ENCODE results near the gene C7orf25.
"Not testable (repeated sequence)": the region's sequence is repeated elsewhere in the genome, so short reads cannot be mapped to it uniquely, and the experiment has no call there.

Gene C7orf25

DNA sequence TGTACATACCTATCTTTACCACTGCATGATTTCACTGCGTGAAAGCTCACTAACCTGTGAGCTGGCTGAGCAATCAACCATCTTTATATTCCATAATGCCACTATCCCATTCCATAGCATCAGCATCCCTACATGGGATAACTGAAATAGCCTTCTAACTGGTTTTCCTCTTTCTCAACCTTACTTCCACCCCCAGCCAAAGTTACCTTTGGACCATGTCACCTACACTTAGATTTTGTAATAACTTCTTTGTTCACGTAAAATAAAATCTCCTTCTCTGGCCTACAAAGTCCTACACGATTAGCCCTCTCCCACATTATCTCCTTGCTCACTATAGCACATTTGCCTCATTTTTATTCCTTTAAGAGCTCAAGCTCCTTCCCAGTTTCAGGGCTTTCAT is 17.6 kb upstream of the C7orf25 start:
- DNase-seq (ENCODE audit: low read depth), result no peak

DNA sequence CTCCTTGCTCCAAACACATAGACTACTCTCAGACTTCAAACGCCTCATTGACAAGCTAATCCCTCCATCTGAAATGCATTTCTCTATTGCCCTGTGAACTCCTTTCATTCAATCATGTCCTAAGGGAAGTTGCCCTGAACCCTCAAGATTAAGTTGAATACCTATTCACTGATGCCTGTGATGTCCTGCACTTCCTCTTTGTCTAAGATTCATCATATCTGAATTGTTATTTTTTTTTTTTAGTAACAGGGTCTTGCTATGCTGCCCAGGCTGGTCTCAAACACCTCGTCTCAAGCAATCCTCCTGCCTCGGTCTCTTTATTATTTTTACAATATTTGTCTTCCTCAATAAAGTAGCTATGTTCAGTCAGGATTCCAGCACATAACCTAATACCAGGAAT is 16.9 kb upstream of the C7orf25 start:
- no peak for DNase-seq (ENCODE audit: low read depth)

DNA sequence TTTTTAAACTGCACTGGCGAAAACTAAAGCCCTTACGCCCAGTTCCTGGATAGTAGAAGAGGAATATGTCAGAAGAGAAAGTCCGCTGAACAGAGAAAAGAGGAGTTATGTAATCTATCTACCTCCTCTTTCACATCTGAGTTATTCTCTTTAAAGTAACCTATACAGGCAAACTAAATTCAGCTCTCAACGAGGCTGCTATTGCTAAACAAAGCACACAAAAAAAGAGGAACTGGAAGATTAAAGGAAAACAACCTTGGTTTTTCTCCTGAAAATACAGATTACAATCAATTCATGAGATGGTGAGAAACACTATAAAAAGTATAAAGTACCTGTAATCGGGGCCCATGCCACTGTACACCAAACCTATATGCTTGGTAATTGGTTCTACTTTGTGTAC is 14.3 kb upstream of the C7orf25 start:
- no peak for DNase-seq (ENCODE audit: low read depth)

DNA sequence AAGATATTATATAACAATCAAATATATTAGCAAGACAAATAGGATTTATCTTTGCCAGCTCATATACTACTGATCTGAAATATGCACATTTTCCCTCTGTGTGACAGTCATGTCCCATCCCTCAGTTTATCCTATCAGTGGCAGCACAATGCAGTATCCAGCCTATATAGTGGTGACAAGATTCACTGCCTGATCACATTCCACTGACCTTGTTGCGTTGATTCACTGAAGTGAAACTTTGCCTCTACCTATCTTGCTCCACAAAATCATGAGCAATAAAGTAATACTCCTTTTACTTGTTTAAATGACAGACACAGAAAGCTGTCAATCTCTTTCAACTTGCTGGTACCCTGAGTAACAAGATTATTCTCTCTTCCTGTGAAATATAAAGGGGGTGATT is 13.8 kb upstream of the C7orf25 start:
- DNase-seq (ENCODE audit: low read depth), result no peak

DNA sequence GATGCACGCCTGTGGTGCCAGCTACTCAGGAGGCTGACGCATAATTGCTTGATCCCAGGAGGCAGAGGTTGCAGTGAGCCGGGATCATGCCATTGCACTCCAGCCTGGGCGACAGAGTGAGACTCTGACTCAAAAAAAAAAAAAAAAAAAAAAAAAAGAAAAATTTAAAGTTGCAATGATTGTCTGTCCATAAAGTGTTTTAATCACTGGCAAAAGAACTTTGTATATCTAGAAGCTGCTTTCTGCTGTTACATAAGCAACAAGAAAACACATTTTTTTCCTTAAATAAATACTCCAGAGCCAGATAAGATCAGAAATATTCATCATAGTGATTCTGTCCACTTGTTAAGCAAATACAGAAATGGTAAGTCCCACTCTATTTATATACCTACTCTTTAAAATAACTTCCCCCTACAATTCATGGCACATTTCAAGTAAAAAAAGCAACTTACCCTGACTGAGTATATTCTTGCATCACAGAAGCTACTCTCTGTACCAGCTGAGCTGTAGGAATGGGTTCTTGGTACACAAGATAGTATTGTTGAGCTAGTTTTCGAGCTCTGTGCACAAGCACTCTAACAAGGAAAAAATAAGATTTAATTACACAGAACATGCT is 12.5 kb upstream of the C7orf25 start:
- DNase-seq (ENCODE audit: low read depth), result peak; percentile 70

DNA sequence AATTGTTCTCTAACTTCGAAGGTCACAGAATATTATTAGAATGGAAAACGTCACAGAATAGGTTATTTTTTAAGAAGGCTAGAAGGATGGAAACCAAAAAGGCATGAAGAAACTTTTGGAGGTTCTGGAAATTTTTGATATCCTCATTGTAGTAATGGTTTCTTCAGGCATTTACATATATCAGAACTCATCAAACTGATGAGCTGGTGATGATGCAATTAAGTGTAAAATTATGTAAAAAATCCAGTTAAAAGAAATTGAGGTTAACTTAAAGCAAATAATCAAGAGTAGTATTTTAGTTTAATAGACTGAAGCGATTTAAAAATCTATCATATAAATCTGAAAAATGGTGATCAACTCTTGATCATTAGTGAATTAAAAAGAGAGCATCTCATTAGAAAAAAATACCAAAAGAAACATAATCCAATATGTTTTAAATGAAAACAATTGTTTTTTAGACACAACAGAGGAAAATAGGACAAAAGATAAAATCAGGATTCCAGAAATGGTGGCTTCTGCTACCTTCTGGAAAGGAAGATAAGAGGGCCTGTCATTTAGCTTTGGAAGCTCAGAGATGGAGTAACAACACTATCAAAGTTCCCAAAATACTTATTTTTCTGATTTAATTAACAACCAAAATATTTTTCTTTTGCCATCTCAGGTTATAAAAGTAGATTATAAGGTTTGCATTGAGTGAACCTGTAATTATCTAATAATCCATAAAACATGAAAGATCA is 10.3 kb upstream of the C7orf25 start:
- no peak for DNase-seq (ENCODE audit: low read depth)

DNA sequence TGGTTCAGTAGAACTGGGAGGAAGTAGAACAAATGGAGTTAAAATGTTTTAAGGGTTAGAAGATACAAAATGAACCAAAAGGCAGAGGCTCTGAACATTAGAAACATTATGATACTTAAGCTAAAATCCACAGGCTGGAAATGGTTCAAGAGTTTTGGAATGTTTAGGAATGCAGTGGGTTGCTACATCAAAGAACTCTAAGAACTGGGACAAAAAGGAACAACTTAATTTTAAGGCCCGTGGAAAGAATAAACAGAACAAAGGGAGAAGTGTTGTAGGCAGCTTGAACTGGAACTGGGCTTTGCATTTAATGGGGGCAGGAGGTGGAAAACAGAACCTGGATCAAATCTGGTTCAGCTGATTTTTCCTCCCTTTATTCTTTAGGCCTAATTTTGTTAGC is 3.5 kb upstream of the C7orf25 start:
- DNase-seq (ENCODE audit: low read depth), result peak; percentile 61

DNA sequence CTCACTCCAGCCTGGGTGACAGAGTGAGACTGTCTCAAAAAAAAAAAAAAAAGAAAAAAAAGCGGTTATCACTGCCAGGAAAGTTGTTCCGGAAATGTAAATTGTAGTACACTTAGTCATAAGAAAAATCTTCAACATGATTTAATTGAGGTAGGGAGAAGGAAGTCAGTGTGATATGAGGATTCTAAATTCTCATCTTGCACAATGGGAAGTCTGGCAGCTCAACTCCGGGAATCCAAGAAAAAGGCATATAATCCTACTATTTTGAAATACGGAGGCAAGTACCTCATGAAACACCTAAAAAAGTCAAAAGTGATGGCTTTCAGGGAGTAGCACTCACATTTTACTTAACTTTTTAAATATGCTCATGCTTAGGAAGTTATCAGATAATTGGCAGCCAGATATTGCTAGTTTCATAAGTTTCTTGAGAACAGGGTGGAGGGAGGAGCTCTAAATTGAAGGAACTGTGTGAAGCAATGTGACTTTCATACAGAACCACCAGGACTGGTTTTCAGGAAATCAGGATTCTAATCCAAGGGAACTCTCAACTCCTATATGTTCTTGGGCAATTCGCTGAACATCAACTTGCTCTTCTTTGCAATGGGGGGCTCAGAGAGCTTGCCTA is 2.7 kb upstream of the C7orf25 start:
- peak; percentile 86 for DNase-seq (ENCODE audit: low read depth)

DNA sequence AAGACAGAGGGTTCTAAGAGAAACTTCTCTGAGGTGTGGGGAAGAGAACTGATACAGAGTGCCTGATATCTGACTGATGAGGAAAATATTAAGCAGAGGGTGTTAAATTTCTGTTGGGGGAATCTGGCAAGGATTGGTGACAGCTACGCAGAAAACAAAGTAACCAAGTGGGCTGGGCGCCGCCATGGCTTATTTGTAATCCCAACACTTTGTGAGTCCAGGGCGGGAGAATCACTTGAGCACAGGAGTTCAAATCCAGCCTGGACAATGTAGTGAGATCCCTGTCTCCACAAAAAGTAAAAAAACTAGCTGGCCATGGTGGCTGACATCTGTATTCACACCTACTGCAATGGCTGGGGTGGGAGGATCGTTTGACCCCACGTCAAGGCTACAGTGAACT is 2.1 kb upstream of the C7orf25 start:
- no peak for DNase-seq (ENCODE audit: low read depth)

DNA sequence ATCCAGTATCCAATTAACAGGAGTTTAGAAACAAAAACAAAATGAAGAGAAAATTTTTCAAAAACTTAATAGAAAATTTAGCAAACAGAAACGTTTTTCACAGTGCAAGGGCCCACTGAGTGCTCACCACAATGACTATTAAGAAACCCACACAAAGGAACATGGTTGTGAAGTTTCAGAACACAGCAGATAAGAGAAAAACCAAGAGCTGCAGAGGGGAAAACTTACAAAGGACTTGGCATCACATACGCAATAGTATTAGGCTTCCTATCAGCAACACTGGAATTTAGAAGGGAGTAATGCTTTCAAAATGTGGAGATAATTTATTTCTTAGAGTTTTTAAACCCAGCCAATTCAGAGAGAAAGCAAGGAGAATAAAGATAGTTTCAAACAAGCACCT is 1.7 kb upstream of the C7orf25 start:
- peak; percentile 15 for DNase-seq (ENCODE audit: low read depth)

DNA sequence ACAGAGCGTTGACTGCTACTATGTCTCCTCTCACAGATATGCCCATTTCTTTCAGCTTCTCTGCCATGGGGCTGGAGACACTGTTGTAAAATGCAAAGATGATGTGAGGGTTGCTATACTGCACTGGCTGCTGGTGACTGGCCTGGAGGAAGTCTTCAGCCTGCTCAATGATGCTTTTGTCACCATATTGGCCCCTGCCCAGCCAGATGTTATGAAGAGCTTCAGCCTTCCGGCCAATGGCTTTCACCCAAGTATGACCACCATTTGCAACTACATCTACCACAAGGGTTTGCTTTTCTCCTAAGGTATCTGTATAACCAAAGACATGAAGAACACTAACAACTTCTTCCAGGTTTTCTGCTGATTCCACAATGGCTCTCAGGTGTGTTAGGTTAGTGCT is 1.6 kb downstream of the C7orf25 start:
- no peak for DNase-seq (ENCODE audit: low read depth)

DNA sequence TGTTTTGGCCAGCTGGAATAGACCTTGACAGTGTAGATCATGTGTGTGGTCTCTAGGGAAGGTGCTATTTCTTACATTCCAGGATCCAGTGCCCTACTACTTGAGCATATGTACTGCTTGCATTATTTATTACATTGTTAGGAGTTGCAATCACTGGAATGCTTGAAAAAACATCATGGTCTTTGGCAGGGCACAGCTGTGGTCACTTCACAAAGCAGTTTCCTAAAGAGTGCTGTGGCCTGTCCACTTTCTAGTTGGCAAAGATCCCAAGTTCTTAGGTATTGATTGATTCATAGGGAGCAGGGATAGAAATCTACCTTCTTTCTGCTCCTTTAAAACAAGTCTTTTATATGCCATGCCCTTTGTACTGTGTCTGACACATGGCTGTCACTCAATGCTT is 4.6 kb downstream of the C7orf25 start:
- peak; percentile 57 for DNase-seq (ENCODE audit: low read depth)

DNA sequence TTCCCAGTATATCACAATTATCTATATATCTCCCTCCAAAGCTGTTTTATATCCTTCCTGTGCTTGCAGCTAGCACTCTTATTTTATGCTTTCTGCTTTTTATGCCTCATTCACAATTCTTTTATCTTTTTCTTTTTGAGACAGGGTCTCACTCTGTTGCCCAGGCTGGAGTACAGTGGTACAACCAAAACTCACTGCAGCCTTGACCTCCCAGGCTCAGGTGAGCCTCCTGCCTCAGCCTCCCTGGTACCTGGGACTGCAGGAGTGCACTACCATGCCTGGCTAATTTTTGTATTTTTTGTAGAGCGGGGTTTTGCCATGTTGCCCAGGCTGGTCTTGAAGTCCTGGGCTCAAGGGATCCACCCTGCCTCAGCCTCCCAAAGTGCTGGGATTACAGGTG is 5.7 kb downstream of the C7orf25 start:
- DNase-seq (ENCODE audit: low read depth), result no peak

DNA sequence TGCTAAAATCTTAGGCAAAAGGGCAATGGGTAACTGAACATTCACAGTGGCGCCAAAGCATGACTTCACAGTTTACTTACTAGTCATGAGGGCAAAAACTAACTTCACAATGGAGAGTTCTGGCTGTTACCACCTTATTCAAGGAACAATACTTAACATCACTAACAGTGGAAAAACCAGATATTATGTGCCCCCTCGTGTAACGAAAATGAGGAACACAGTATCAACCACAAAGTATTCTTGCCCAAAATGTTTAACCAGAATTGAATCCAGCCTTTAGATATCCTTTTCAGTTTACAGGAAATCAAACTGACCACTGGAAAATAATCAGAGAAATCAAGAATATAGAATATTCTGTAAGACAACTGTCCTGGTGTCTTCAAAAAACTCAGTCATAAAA is 9.5 kb downstream of the C7orf25 start:
- DNase-seq (ENCODE audit: low read depth), result no peak

DNA sequence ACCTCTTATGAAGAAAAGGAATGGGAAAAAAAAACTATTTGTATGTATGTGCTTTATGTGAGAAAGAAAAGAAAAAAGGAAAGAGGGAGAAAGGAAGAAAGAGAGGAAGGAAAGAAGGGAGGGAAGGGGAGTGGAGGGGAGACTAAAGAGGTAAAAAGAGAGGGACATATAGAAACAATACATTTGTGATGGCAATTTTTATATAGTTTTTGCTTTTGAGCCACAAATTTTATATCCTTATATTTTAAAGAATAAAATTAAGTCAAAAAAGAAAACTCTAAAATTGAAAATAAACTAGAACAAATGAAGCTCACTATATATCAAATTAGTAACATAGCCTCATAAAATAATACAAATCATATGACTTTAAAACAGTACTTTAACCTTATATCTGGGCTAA is 11.0 kb downstream of the C7orf25 start:
- DNase-seq (ENCODE audit: low read depth), result no peak

DNA sequence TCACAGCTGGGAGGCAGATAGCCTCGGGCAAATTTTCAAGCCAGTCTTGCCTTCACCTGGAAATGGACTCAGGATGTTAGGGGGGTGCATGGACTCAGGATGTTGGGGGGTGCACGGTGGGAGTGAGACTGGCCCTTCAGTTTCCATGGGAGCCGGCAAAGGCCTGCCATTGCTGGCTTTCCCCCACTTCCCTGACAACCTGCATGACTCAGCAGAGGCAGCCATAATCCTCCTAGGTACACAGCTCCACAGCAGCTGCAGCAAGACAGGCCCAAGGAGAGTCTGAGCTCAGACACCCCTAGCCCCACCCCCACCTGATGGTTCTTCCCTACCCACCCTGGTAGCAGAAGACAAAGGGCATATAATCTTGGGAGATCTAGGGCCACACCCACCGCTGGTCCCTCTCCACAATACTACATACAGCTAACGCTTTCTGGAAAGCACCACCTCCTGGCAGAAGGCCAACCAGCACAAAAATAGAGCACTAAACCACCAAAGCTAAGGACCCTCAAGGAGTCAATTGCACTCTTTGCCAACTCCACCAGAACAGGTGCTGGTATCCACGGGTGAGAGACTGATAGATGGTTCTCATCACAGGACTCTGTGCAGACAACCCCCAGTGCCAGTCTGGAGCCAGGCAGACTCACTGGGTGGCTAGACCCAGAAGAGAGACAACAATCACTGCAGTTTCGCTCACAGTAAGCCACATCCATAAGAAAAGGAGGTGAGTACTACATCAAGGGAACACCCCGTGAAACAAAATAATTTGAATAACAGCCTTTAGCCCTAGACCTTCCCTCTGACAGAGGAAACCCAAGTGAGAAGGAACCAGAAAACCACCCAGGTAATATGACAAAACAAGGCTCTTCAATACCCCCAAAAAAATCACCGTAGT is 18.3 kb downstream of the C7orf25 start:
- DNase-seq (ENCODE audit: low read depth), result no peak

DNA sequence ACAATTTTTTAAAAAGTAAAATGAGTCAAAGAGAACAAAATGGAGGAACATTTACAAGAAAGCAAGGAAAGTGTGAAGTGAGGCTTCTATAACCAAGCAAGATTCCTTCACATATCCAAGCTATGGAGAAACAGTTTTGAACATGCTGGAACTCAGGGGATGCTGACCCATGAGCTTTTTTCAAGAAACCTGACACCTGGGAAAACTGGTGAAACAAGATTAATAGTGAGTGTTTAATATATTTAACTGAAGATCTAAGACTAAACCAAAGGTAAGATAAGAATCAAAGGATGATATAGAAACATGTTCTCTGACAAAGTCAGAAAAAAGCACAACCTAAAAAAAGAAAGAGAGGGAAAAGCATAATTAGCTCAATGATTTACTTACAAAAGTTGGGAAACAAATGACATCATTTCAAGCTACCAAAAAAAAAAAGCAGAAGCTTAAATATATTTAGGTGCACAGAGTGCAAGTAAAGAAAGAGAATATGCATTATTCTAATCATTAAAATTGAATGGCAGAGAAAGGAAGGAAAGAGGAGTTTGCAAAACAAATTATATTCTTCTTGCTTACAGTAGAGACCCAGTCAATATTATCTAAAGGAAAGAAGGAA is 24.9 kb downstream of the C7orf25 start:
- DNase-seq (ENCODE audit: low read depth), result no peak

DNA sequence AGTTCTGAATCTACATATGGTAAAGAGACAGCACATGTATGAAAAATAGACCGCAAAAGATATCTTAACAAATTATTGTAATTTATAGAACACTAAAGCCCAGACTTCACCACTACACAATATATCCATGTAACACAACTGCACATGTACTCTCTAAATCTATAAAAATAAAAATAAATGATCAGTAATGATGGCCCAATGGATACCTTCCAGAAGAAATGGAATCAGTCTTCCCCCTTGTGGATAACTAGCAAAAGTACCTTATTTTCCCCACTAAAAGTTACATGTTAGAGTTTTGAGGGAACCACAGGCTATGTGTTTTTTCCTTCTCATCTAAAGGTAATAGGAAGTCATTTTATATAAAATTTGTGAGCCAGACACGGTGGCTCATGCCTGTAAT is 25.7 kb downstream of the C7orf25 start:
- no peak for DNase-seq (ENCODE audit: low read depth)

DNA sequence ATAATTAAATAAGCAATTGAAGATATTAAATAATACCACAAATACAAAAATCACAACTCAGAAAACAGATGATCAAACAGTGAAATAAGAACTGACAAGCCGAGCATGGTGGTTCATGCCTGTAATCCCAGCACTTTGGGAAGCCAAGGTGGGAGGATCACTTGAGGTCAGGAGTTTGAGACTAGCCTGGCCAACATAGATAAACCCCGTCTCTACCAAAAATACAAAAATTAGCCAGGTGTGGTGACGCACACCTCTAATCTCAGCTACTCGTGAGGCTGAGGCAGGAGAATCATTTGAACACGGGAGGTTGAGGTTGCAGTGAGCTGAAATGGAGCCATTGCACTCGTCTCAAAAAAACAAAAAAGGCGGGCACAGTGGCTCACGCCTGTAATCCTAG is 26.7 kb downstream of the C7orf25 start:
- not testable (repeated sequence) for DNase-seq (ENCODE audit: low read depth)

DNA sequence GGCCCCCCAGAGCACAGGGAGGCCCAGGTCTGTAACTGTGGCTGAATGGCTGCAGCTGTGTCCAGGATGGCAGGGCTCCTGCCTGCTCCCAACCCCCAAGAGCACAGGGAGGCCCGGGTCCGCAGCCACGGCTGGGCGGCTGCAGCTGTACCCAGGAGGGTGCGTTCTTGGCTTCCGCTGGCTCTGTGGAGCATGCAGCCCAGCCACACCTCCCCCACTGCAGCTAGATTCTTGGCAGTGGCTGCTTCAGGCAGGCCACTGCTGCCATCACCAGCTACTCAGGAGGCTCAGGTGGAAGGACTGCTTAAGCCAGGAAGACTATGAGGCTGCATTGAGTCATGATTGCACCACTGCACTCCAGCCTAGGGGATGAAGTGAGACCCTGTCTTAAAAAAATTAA is 27.9 kb downstream of the C7orf25 start:
- no peak for DNase-seq (ENCODE audit: low read depth)

DNA sequence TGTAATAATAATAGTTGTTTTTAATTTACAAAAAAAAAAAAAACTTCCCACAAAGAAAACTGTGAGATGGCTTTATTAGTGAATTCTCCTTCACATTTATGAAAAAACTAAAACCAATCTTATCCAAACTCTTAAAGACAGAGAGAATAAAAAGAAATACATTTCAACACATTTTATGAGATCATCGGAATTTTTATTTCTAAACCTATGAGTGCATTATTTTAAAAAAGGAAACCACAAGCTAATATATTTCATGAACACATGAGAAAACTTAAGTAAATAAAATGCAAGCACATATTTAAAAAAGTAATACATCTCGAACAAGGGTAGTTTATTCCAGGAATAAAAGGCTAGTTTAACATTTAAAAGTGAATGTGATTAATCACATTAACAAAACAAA is 31.5 kb downstream of the C7orf25 start:
- no peak for DNase-seq (ENCODE audit: low read depth)

DNA sequence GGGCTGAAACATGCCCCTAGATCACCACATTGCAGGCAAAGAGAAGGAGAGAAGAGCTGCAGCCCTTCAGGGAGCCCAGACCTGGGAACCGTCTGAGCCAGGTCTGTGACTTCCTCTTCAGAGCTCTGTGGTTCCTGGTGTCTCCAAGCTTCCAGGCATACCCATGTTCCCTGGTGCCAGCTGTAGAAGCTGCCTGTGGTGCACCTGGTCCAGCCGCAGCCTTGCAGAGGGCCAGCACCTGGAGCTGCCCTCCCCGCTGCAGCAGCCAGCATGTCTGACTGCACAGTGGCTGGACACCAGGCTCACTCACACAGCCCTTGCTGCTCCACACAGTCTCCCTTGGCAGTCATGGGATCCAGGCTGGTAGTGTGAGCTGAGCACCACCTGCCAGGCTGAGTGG is 33.6 kb downstream of the C7orf25 start:
- no peak for DNase-seq (ENCODE audit: low read depth)

Measured in EH (cell line).